Measurements from ENCODE around the gene C1orf122. TPM values are rescaled to one million over a fixed set of nuclear protein-coding genes. Genes with fewer than 3 reads are reported as not detected.
"Not testable (repeated sequence)": the region's sequence is repeated elsewhere in the genome, so short reads cannot be mapped to it uniquely, and the experiment has no call there.

C1orf122 gene
- total and polyA plus RNA-seq, 2 of the 8 experiments (the other 6 are each of a cell fraction or from before 2014, with no cell fraction given): 32.1 to 36.9 TPM

DNA sequence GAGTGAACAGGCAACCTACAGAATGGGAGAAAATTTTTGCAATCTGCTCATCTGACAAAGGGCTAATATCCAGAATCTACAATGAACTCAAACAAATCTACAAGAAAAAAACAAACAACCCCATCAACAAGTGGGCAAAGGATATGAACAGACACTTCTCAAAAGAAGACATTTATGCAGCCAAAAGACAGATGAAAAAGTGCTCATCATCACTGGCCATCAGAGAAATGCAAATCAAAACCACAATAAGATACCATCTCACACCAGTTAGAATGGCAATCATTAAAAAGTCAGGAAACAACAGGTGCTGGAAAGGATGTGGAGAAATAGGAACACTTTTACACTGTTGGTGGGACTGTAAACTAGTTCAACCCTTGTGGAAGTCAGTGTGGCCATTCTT lies 36.1 kb upstream of the C1orf122 start:
- FAIRE-seq; H2AK5ac ChIP-seq (ENCODE audit: low read depth, low read length): not testable (repeated sequence)

More for the DNA sequence above, 36.1 kb upstream of the C1orf122 start:
- POLR2A ChIA-PET (ENCODE audit: partially characterized antibody); DNase-seq (ENCODE audit: low read depth in 1 of 2, low spot score in 2 of 2); H3K79me1 ChIP-seq (ENCODE audit: low read depth, low read length); H3K4me2 ChIP-seq (ENCODE audit: insufficient read depth in 1 of 2, low read depth in 2 of 2, low read length in 2 of 2); H3K36me3 ChIP-seq (ENCODE audit: control insufficient read depth in 2 of 4, insufficient read depth in 4 of 4, low read length in 3 of 4); H3K4me3 ChIP-seq (ENCODE audit: extremely low read depth in 1 of 4, insufficient read depth in 2 of 4, low read depth in 3 of 4, low read length in 4 of 4); H3K23me2 ChIP-seq (ENCODE audit: low read depth, low read length); H2BK120ac ChIP-seq (replicated peaks; ENCODE audit: low read depth, low read length); H3K56ac ChIP-seq (replicated peaks; ENCODE audit: insufficient read length, low read depth, low read length); H2AFZ ChIP-seq (ENCODE audit: low read length); H2BK5ac ChIP-seq (ENCODE audit: low read depth, low read length); H2BK20ac ChIP-seq (ENCODE audit: low read length); H4K91ac ChIP-seq (replicated peaks; ENCODE audit: insufficient read length, low read length); H3K27ac ChIP-seq (ENCODE audit: low read depth, low read length); H3K9ac ChIP-seq (replicated peaks in 1 of 4; ENCODE audit: extremely low read depth in 1 of 4, low read depth in 3 of 4, low read length in 3 of 4); H4K8ac ChIP-seq (ENCODE audit: extremely low read depth, insufficient read depth, low read length); H3K4ac ChIP-seq (replicated peaks; ENCODE audit: insufficient read length, low read depth, low read length); H3K23ac ChIP-seq (ENCODE audit: insufficient read length); H4K20me1 ChIP-seq (replicated peaks in 1 of 2; ENCODE audit: control insufficient read depth in 1 of 2, insufficient read depth in 2 of 2, low read length in 2 of 2); H3K4me1 ChIP-seq (replicated peaks in 1 of 4; ENCODE audit: control insufficient read depth in 3 of 4, insufficient read depth in 4 of 4, low read length in 3 of 4); H3K9me3 ChIP-seq (ENCODE audit: insufficient read depth in 2 of 2, low read depth in 1 of 2, low read length in 1 of 2); H2BK15ac ChIP-seq (ENCODE audit: low read length); H3K18ac ChIP-seq (ENCODE audit: extremely low read depth, low read length); H3K79me2 ChIP-seq (ENCODE audit: control insufficient read depth in 1 of 2, insufficient read depth in 2 of 2, low read length in 2 of 2); CTCF ChIA-PET (ENCODE audit: partially characterized antibody); H4K5ac ChIP-seq (ENCODE audit: insufficient read length, low read depth, low read length); H3K14ac ChIP-seq (ENCODE audit: insufficient read length); H2BK12ac ChIP-seq (ENCODE audit: low read depth, low read length): not testable (repeated sequence)
- peaks cover 0 to 12% (median 7%) of the 10 kb centered on the region in 4 experiments; a peak in 5 of 7 replicates for H3K27me3 ChIP-seq (replicated peaks in 1 of 4; ENCODE audit: control insufficient read depth in 3 of 4, extremely low read depth in 1 of 4, insufficient read depth in 3 of 4, low read length in 3 of 4)
